GM21381 (cell line): ENCODE results near the gene NLRP3.
"Not testable (repeated sequence)": the region's sequence is repeated elsewhere in the genome, so short reads cannot be mapped to it uniquely, and the experiment has no call there.

ENCODE experiments used
- ATAC-seq: cut with Tn5 transposase; IDR thresholded peaks from one replicate; pipeline ENCODE4 v1.9.1; 2021; ENCODE audit warnings: mild to moderate bottlenecking, moderate library complexity; ENCODE audit not compliant: unreplicated experiment

NLRP3 gene

DNA sequence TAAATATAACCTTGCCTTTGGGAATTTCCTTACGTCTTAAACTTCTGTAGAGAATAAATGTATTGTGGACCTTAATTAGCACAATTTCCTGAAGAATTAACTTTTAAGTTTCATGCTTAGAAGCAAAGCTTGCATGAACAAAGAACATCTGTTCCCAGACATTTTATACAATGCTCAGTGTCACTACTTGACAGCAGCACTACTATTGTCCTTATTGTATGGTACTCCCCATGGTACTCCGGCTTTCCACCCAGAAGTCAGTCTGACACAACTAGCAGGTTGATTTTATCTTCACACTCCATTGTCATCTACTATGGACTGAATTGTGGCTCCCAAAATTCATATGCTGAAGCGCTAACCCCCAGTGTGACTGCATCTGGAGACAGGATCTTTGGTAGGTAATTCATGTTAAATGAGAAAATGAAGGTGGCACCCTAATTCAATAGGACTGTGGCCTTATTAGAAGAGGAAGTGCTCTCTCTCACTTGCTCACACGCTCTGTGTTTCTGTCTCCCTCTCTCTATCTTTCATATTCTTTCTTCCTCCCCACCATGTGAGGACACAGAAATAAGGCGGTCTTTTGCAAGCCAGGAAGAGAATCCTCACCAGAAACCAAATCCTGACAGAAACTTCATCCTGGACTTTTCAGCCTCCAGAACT lies 52.6 kb downstream of the NLRP3 start:
- no peak for ATAC-seq

DNA sequence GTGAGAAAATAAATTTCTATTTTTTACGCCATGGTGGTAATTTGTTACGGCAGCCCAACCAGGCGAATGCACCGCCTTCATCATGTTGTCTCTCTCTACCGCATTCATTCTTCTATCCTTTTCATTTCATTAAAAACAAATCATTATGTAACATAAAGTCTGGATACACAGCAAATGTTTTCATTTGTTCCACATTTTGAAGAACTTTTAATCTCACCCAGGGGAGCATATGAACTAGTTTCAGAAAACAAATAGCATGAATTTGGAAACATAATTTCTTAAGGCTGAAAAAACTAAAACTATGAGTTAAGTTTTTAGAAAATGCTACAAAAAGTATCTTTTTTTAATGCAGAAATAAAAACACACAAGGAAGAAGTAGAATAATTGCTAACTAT lies 53.2 kb downstream of the NLRP3 start:
- no peak for ATAC-seq

DNA sequence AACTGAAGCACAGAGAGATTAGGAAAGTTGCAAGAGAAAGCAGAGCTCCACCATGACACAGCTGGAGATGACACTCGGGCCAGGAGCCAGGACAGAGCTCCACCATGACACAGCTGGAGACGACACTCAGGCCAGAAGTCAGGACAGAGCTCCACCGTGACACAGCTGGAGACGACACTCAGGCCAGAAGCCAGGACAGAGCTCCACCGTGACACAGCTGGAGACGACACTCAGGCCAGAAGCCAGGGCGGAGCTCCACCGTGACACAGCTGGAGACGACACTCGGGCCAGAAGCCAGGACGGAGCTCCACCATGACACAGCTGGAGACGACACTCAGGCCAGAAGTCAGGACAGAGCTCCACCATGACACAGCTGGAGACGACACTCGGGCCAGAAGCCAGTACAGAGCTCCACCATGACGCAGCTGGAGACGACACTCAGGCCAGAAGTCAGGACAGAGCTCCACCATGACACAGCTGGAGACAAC lies 55.0 kb downstream of the NLRP3 start:
- ATAC-seq: not testable (repeated sequence)

DNA sequence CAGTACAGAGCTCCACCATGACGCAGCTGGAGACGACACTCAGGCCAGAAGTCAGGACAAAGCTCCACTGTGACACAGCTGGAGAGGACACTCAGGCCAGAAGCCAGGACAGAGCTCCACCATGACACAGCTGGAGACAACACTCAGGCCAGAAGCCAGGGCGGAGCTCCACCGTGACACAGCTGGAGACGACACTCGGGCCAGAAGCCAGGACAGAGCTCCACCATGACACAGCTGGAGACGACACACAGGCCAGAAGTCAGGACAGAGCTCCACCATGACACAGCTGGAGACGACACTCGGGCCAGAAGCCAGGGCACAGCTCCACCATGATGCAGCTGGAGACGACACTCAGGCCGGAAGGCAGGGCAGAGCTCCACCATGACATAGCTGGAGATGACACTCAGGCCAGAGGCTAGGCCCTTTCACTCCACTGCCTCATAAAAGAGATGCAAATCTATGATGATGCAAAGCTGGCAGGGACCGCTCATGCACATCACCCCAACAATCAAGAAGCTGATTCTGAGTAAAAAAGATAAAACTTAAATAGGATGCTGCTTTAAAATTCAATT lies 55.6 kb downstream of the NLRP3 start:
- ATAC-seq: no peak

DNA sequence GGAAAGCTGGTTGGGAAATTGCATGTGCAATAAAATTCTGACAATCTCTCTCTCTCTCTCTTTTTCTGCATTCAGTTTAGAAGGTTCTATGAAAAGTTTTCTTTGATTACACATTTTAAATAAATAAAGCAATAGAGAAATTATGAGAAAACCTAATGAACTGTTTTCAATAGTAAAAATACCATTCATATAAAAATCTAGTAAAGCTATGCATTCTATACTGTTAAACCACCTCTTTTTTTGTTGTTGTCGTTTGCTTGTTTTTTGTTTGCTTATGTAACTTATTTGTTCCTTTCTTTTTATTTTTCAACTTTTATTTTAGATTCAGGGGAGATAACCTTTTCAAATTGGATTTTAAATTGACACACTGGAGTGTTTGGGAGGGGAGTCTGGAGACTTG lies 56.1 kb downstream of the NLRP3 start:
- ATAC-seq: no peak

DNA sequence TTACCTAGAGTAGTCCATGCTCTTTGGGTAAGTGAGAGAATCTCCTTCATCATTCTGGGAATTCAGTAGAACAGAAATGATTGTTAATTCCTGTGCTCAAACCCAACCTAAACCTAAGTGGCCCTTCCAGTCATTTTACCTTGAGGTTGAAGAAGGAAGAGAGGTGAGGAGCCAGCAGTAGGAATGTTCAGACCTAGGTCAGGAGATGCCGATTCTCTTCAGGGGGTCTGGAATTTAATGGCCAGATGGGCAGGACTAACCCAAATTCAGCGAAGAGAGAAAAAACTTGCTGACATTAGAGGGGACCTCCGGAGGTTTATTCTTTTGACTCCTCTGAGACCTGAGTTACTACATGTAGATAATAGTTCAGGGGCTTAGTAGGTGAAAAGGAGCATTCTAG lies 58.4 kb downstream of the NLRP3 start:
- ATAC-seq: no peak

DNA sequence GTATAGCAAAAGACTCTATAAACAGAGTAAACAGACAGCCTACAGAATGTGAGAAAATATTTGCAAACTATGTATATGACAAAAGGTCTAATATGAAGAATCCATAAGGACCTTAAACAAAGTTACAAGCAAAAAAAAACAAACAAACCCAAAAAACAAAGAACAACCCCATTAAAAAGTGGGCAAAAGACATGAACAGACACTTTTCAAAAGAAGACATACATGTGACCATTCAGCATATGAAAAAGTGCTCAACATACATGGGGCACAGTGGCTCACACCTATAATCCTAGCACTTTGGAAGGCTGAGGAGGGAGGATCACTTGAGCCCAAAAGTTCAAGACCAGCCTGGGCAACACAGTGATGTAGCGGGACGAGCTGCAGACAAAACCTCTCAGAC lies 59.8 kb downstream of the NLRP3 start:
- no peak for ATAC-seq

DNA sequence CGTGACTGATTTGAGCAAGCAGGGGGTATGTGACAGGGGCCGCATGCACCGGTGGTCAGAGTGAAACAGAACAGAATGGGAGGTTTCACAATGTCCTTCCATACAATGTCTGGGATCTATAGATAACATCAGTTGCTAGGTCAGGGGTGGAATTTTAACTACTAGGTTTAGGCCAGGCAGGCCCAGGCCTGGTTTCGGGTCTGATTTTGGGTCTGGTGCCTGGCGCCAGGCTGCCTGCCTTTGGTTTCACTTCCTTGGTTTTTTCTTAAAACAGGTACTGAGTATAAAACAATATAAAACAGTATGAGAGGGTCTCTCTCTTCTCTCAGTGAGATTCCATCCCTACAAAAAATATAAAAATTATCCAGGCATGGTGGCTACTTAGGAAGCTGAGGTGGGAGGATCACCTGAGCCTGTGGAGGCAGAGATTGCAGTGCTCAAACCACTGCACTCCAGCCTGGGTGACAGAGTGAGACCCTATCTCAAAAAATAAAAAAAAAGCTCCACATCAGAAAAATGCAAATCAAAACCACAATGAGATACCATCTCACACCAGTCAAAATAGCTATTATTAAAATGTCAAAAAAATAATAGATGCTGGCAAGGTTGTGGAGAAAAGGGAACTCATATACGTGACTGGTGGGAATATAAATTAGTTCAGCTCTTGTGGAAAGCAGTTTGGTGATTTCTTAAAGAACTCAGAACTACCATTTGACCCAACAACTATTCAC lies 60.5 kb downstream of the NLRP3 start:
- not testable (repeated sequence) for ATAC-seq

DNA sequence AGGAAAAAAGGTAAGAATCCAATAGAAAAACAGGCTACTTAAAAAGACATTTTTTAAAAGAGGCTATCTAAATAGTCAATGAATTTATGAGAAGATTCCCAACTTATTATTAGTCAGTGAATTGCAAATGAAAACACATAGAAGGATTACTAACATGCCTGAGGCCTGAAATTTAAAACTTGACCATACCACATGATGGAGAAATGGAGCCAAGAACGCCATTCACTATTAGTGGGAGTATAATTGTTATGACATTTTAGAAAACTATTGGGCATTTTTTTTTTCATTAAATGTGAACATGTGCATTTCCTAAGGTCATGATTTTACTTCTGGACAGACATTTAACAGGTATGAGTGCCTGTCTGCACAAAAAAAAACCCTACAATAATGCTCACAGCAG lies 66.8 kb downstream of the NLRP3 start:
- no peak for ATAC-seq

DNA sequence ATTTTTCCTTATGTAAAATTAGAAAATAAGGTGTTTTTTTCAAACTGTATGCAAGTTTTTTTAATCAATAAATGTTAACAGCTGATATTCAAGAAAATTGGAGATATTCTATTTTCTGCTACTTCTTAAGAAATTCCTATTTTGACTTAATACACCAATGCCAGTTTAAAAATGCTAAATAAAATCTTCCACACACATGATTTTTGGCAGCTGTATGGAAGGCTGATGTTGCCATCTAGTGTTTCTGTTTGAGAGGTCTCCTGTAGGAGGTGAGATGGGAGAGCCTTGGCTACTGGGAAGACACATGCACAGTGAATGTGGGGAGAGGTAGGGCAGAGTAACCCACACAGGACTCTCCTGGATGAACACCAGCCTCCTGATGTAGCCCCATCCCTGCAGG lies 71.1 kb downstream of the NLRP3 start:
- no peak for ATAC-seq

DNA sequence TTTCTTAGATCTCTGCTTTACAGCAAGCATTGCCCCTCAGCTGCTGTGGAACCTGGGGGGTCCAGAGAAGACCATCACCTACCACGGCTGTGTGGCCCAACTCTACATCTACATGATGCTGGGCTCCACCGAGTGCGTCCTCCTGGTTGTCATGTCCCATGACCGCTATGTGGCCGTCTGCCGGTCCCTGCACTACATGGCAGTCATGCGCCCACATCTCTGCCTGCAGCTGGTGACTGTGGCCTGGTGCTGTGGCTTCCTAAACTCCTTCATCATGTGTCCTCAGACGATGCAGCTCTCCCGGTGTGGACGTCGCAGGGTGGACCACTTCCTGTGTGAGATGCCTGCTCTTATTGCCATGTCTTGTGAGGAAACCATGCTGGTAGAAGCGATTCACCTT lies 75.4 kb downstream of the NLRP3 start:
- no peak for ATAC-seq

DNA sequence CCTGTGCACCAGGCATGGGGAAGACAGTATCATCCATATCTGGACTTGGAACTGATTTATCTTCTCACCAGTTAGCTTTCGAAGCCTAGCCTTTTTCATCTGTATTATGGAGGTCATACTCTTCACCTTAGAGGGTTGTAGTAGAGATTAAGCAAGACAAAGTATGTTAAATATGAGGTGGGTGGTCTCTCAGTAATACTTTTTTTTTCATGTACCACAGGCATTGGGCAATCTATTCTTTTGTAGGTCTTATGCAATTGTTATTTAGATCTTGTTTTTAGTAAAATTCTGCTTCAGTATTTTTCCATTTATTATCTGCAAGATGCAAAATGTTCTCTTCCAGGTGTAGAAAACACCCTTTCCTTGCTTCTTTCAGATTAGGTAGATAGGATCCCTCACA lies 77.1 kb downstream of the NLRP3 start:
- ATAC-seq: no peak

DNA sequence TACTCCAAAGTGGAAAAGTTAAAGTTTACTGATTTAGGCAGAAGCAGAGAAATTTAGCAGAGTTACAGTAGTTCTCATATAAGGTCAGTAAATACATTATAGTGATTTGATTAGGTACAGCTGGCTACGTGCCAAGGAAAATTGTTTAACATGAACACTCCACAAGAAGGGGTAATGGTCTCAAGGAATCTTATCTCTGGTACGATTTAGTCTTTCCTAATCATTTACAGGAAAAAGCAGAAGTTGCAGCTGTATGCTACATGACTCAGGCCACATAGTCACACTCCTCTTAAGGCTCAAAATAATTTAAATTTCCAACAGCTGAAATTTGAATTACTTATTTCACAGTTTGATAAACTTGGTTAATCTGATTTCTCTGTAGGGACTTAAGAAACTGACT lies 78.8 kb downstream of the NLRP3 start:
- ATAC-seq: no peak

DNA sequence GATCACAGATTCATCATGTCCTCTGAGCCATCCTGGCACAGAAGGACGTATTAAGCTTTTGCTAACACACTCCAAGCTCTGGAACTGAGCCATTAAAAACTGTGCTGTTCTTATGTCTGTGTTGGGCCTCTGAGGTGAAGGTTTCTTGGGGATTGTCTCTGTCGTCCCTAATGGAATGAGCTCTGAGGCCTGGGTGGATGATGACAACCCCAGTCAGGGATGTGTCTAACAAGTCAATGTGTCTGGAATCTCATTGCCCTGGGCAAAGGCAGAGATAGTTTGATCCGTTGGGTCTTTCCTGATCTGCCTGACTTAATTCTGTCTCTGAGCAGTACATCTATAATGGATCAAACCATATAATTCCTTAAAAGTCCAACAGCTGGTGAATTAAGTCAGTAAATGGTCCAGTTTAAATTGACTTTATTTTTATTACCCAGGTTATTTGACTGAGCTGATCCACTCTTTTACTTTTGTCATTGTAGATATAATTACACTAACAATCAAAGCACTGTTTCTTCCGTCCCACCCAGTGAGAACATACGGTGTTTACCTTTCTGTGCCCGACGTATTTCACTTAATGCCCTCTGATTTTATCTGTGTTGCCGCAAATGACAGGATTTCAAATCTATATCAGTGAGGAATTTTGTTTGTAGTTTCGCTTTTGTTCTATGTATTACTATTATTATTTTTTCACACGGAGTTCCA lies 80.8 kb downstream of the NLRP3 start:
- no peak for ATAC-seq
